Bronchial epithelial cell (primary cell): Measurements from ENCODE around the gene CTNND2. TPM values are rescaled to one million over a fixed set of nuclear protein-coding genes. Genes with fewer than 3 reads are reported as not detected.

Source experiments
- DNase-seq: peaks from one replicate; pipeline ENCODE4 v3.0.0-alpha.2; 2010; ENCODE audit warnings: low read depth
- FAIRE-seq: peaks from 2 replicates; lab custom pipeline; 2011; peaks lifted over from hg19 to GRCh38; lab: Jason Lieb, UNC
- H3K27me3 ChIP-seq: 2 replicates; pipeline ENCODE4 v1.5.1; 2011; ENCODE audit warnings: low read length; ENCODE audit not compliant: control insufficient read depth, insufficient read depth
- H3K36me3 ChIP-seq: 2 replicates; pipeline ENCODE4 v1.5.1; 2011; ENCODE audit warnings: low read length; ENCODE audit not compliant: control insufficient read depth, insufficient read depth
- H3K4me3 ChIP-seq: 2 replicates; pipeline ENCODE4 v1.5.1; 2011; ENCODE audit warnings: mild to moderate bottlenecking, low read depth, low read length, control low read depth
- total RNA-seq: library from RNA; depleted of rRNA; stranded (reverse); fragments of >200 nt; gene quantifications from 2 replicates; pipeline ENCODE4 v1.2.1, GENCODE V29; 2014
- TF ChIP-seq, protein P1 (sequence below): IDR thresholded peaks from 2 replicates; pipeline ENCODE4 v1.5.1; 2011; ENCODE audit warnings: mild to moderate bottlenecking, moderate library complexity, low read length, control low read depth, inconsistent platforms; ENCODE audit not compliant: insufficient read depth, severe bottlenecking

CTNND2 gene
- total RNA-seq, 1 donor from 2014 or later, result not detected

GRCh38 chr5:11687498-11687897, 216.7 kb downstream of the CTNND2 start:
- no peak for DNase-seq
- Histone ChIP-seq H3K27me3 (no peaks in the 10 kb centered on the region), H3K36me3 (no peaks in the 10 kb centered on the region), H3K4me3 (no peak overlapping the region)
- no peak for FAIRE-seq
- TF ChIP-seq, protein P1, sequence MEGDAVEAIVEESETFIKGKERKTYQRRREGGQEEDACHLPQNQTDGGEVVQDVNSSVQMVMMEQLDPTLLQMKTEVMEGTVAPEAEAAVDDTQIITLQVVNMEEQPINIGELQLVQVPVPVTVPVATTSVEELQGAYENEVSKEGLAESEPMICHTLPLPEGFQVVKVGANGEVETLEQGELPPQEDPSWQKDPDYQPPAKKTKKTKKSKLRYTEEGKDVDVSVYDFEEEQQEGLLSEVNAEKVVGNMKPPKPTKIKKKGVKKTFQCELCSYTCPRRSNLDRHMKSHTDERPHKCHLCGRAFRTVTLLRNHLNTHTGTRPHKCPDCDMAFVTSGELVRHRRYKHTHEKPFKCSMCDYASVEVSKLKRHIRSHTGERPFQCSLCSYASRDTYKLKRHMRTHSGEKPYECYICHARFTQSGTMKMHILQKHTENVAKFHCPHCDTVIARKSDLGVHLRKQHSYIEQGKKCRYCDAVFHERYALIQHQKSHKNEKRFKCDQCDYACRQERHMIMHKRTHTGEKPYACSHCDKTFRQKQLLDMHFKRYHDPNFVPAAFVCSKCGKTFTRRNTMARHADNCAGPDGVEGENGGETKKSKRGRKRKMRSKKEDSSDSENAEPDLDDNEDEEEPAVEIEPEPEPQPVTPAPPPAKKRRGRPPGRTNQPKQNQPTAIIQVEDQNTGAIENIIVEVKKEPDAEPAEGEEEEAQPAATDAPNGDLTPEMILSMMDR, result no peak

- FAIRE-seq (no peak), DNase-seq (no peak)
- TF ChIP-seq, protein P1, result no peak
- Histone ChIP-seq H3K36me3 (no peaks in the 10 kb centered on the region), H3K27me3 (no peaks in the 10 kb centered on the region), H3K4me3 (no peak overlapping the region)
Measured at GRCh38 chr5:11684607-11685006, 219.6 kb downstream of the CTNND2 start.

DNA sequence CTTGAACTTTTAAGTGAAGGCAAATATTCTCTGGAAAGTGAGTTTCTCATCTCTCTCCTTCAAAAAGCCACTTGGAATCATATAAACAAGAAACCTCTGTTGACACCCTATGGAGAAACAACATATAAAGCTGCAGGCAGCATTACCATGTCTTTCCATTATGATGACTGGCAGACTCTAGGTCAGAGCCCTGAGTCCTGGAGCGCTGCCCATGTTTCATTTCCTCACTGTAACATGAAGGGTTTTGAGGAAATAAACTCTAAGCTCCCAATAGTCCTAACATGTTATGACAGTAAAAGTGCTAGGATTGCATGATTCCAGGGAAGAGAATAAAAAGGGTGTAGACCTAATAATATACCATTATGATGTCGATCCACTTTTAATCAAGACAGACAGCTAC, 220.6 kb downstream of the CTNND2 start:
- H3K4me3 ChIP-seq, result no peak overlapping the region
- DNase-seq (no peak), FAIRE-seq (no peak)
- H3K27me3 ChIP-seq, result no peaks in the 10 kb centered on the region
- TF ChIP-seq, protein P1, result no peak
- H3K36me3 ChIP-seq, result no peaks in the 10 kb centered on the region

- TF ChIP-seq, protein P1, result no peak
- DNase-seq (no peak), FAIRE-seq (no peak)
Measured at GRCh38 chr5:11681796-11682195, 222.4 kb downstream of the CTNND2 start.

DNA sequence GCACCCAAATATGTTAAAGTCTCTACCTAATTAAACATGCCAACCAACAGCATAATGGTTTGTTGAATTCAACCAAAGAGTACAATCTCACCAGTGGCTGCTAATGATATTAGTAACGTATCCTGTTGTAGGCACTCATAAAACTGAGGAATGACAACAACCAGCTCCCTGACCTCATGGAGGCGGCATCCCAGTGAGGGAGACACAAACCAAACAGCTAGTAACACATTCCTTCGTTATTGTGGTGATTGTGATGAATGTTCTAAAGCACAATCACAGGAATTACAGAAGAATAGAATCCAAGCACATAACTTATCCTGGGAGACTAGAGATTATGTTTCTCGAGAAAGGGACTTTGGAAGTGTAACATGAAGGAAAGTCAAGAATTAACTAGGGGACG, 224.6 kb downstream of the CTNND2 start:
- FAIRE-seq (peak; percentile 23), DNase-seq (no peak)
- TF ChIP-seq, protein P1, result no peak
- Histone ChIP-seq H3K4me3 (no peak overlapping the region), H3K36me3 (no peaks in the 10 kb centered on the region), H3K27me3 (no peaks in the 10 kb centered on the region)

More at GRCh38 chr5:11681796-11682195, 222.4 kb downstream of the CTNND2 start:
- H3K27me3 ChIP-seq, result no peaks in the 10 kb centered on the region
- no peak overlapping the region for H3K4me3 ChIP-seq
- no peaks in the 10 kb centered on the region for H3K36me3 ChIP-seq

DNA sequence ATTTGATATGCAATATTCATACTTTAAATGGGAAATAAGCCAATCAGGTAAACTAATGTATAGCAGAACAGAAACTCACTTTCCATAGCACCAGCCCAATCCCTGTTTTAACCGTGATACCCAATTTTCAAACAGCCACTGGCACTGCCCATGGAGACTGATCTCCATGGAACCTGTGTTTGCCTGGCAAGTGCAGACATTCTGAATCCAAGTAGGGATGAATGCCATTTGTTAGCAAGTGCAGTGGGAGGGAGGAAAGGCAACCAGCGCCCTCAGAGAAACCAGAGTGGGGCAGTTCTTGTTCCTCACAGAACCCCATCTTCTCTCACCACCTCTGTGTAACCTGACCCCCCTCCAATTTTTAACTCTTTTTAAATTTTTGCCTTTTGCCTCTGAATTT, 229.1 kb downstream of the CTNND2 start:
- TF ChIP-seq, protein P1, result no peak
- H3K27me3 ChIP-seq, result no peaks in the 10 kb centered on the region
- no peaks in the 10 kb centered on the region for H3K36me3 ChIP-seq
- no peak for FAIRE-seq
- H3K4me3 ChIP-seq, result no peak overlapping the region
- no peak for DNase-seq
